DMS114 treated with DMSO at 0.1 percent for 48 hours (cell line): ENCODE results near the gene REL.
"Not testable (repeated sequence)": the region's sequence is repeated elsewhere in the genome, so short reads cannot be mapped to it uniquely, and the experiment has no call there.

Experiments
- DNase-seq: peaks from one replicate; lab custom pipeline; 2025; ENCODE audit not compliant: unreplicated experiment; lab: John Stamatoyannopoulos, UW

REL gene

GRCh38 chr2:60925994-60926740, 44.8 kb downstream of the REL start:
- no peak for DNase-seq

GRCh38 chr2:60926741-60927552, 45.6 kb downstream of the REL start:
- no peak for DNase-seq

- DNase-seq: not testable (repeated sequence)
Observed at GRCh38 chr2:60932061-60932460, 50.7 kb downstream of the REL start.

- DNase-seq: no peak
Observed at GRCh38 chr2:60932954-60933353, 51.6 kb downstream of the REL start.

GRCh38 chr2:60934165-60934722, 52.9 kb downstream of the REL start:
- no peak for DNase-seq

- DNase-seq: no peak
Observed at GRCh38 chr2:60936757-60937156, 55.4 kb downstream of the REL start.

GRCh38 chr2:60938301-60938700, 56.9 kb downstream of the REL start:
- no peak for DNase-seq

GRCh38 chr2:60939622-60940021, 58.2 kb downstream of the REL start:
- DNase-seq: no peak

GRCh38 chr2:60945341-60945740, 64.0 kb downstream of the REL start:
- DNase-seq: no peak

GRCh38 chr2:60947056-60947455, 65.7 kb downstream of the REL start:
- no peak for DNase-seq

- DNase-seq: no peak
Observed at GRCh38 chr2:60948161-60948560, 66.8 kb downstream of the REL start.

GRCh38 chr2:60948926-60949579, 67.7 kb downstream of the REL start:
- no peak for DNase-seq

GRCh38 chr2:60954139-60954538, 72.8 kb downstream of the REL start:
- no peak for DNase-seq

- DNase-seq: no peak
Observed at GRCh38 chr2:60957224-60957623, 75.8 kb downstream of the REL start.

- DNase-seq: no peak
Observed at GRCh38 chr2:60957643-60958042, 76.3 kb downstream of the REL start.

GRCh38 chr2:60958361-60958760, 77.0 kb downstream of the REL start:
- no peak for DNase-seq

- no peak for DNase-seq
Observed at GRCh38 chr2:60958800-60959199, 77.4 kb downstream of the REL start.

- DNase-seq: no peak
Observed at GRCh38 chr2:60959501-60959900, 78.1 kb downstream of the REL start.

GRCh38 chr2:60960706-60961105, 79.3 kb downstream of the REL start:
- DNase-seq: no peak

- DNase-seq: no peak
Observed at GRCh38 chr2:60961457-60961856, 80.1 kb downstream of the REL start.

- DNase-seq: no peak
Observed at GRCh38 chr2:60962528-60962927, 81.2 kb downstream of the REL start.

GRCh38 chr2:60963190-60963589, 81.8 kb downstream of the REL start:
- DNase-seq: no peak
